ENCODE results near the gene DRC3.

Gene DRC3

DNA sequence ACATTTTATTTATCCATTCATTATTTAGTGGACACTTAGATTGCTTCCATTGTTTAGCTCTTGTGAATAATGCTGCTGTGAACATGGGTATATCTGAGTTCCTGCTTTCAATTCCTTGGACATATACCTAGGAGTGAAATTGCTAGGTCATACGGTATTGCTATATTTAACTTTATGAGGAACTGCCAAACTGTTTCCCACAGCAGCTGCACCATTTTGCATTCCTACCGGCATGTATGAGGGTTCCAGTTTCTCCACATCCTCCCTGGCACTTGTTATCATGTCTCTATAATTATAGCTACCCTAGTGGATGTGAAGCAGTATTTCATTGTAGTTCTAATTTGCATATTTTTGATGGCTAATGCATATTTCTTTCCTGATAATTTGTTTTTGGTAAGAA, 91.4 kb downstream of the DRC3 start:
- DNase-seq = no peak

GRCh38 chr17:18065546-18065945, 92.9 kb downstream of the DRC3 start:
- no peak for DNase-seq
